ENCODE data around the gene HARS1.

GRCh38 chr5:140674211-140674610 is 17.0 kb downstream of the HARS1 start:
- no peak for TF ChIP-seq CTCF (optimal IDR thresholded peaks at IDR 0.05 in 1 of 3, IDR thresholded peaks at IDR 0.05 in 1 of 3, conservative IDR thresholded peaks at IDR 0.05 in 1 of 3; ENCODE audit: extremely low read depth in 1 of 3, insufficient read depth in 2 of 3, low read length in 3 of 3)
- no peak for TF ChIP-seq EZH2 (IDR thresholded peaks at IDR 0.05; ENCODE audit: low read length)

Data from keratinocyte (primary cell).